ENCODE results near the gene JAM2. TPM values are rescaled to one million over a fixed set of nuclear protein-coding genes. Genes with fewer than 3 reads are reported as not detected.

Gene JAM2
- total and polyA plus RNA-seq, 8 donors, result 1.2 to 32.1 (median 4.6) TPM; not detected in 1

- Histone ChIP-seq H3K36me3 (no peaks in the 10 kb centered on the region), H3K27me3 (no peaks in the 10 kb centered on the region), H3K4me3 (no peak overlapping the region), H3K27ac (no peak overlapping the region), H3K9me3 (no peaks in the 10 kb centered on the region), H3K4me1 (no peaks in the 10 kb centered on the region)
- intact Hi-C loops (cut with DNase I; ENCODE audit: low total_unique reads), result no loop called here
- 67 to 78% (median 74%) methylated on average over 4 of the region's 4 CpGs for WGBS, 5 donors
- no peak for TF ChIP-seq EP300 (IDR thresholded peaks at IDR 0.05)
- TF ChIP-seq, protein P1, sequence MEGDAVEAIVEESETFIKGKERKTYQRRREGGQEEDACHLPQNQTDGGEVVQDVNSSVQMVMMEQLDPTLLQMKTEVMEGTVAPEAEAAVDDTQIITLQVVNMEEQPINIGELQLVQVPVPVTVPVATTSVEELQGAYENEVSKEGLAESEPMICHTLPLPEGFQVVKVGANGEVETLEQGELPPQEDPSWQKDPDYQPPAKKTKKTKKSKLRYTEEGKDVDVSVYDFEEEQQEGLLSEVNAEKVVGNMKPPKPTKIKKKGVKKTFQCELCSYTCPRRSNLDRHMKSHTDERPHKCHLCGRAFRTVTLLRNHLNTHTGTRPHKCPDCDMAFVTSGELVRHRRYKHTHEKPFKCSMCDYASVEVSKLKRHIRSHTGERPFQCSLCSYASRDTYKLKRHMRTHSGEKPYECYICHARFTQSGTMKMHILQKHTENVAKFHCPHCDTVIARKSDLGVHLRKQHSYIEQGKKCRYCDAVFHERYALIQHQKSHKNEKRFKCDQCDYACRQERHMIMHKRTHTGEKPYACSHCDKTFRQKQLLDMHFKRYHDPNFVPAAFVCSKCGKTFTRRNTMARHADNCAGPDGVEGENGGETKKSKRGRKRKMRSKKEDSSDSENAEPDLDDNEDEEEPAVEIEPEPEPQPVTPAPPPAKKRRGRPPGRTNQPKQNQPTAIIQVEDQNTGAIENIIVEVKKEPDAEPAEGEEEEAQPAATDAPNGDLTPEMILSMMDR (IDR thresholded peaks at IDR 0.05), result no peak
- TF ChIP-seq POLR2A (IDR thresholded peaks at IDR 0.05), result no peak
- no peak for TF ChIP-seq POLR2AphosphoS5 (IDR thresholded peaks at IDR 0.05)
- no peak for DNase-seq
These were observed 25.5 kb downstream of the JAM2 start for GRCh38 chr21:25664491-25664931.

GRCh38 chr21:25670726-25671125 lies 31.7 kb downstream of the JAM2 start:
- Histone ChIP-seq H3K36me3 (no peaks in the 10 kb centered on the region), H3K9me3 (peaks cover 0 to 6% (median 0%) of the 10 kb centered on the region in 4 donors), H3K27ac (peak overlapping the region in 1 of 5 donors; percentile 29), H3K4me3 (no peak overlapping the region), H3K4me1 (peaks cover 0 to 8% (median 0%) of the 10 kb centered on the region in 4 donors), H3K27me3 (no peaks in the 10 kb centered on the region)
- DNase-seq, result peak in 1 of 2 donors; percentile 41
- intact Hi-C loops (cut with DNase I; ENCODE audit: low total_unique reads), result no loop called here
- TF ChIP-seq POLR2A (IDR thresholded peaks at IDR 0.05), result no peak
- TF ChIP-seq, protein P1 (IDR thresholded peaks at IDR 0.05), result no peak
- no peak for TF ChIP-seq EP300 (IDR thresholded peaks at IDR 0.05)
- TF ChIP-seq POLR2AphosphoS5 (IDR thresholded peaks at IDR 0.05), result no peak

DNA sequence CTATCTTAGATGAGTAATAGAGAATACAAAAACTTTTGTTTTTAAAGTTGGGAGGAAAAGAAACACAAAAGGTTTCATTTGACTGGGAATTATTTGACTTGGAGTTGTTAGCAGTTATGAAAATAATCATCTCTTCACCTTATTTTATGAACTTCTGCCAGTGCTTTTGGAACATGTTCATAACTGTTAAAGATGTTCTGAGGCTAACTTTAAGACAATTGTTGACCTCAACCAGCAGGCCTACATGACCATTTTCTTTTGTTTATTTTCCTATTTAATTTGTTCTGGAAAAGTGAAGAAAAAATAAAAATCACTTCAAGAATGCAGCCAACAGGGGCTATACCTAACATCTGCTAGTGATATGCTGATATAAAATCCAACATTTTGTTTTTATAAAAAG lies 37.4 kb downstream of the JAM2 start:
- intact Hi-C loops (cut with DNase I; ENCODE audit: low total_unique reads), result no loop called here
- TF ChIP-seq EP300 (IDR thresholded peaks at IDR 0.05) (no peak), POLR2A (IDR thresholded peaks at IDR 0.05) (no peak), POLR2AphosphoS5 (IDR thresholded peaks at IDR 0.05) (no peak)
- TF ChIP-seq, protein P1 (IDR thresholded peaks at IDR 0.05), result no peak
- H3K27ac ChIP-seq, result no peak overlapping the region

GRCh38 chr21:25682382-25682781 lies 43.3 kb downstream of the JAM2 start:
- H3K9me3 ChIP-seq, result no peaks in the 10 kb centered on the region
- no peak overlapping the region for H3K4me3 ChIP-seq
- intact Hi-C loops (cut with DNase I; ENCODE audit: low total_unique reads), result no loop called here
- H3K27ac ChIP-seq, result no peak overlapping the region
- H3K4me1 ChIP-seq, result peaks cover 0 to 6% (median 0%) of the 10 kb centered on the region in 4 donors
- TF ChIP-seq POLR2A (IDR thresholded peaks at IDR 0.05), result no peak
- TF ChIP-seq, protein P1 (IDR thresholded peaks at IDR 0.05), result no peak
- no peak for TF ChIP-seq POLR2AphosphoS5 (IDR thresholded peaks at IDR 0.05)
- TF ChIP-seq EP300 (IDR thresholded peaks at IDR 0.05), result no peak
- 48 to 59% (median 57%) methylated on average over 9 of the region's 9 CpGs for WGBS, 5 donors
- no peaks in the 10 kb centered on the region for H3K36me3 ChIP-seq
- no peak for DNase-seq
- no peaks in the 10 kb centered on the region for H3K27me3 ChIP-seq

More for the DNA sequence above, 37.4 kb downstream of the JAM2 start:
- H3K4me1 ChIP-seq, result no peaks in the 10 kb centered on the region
- H3K4me3 ChIP-seq, result no peak overlapping the region
- H3K27me3 ChIP-seq, result no peaks in the 10 kb centered on the region
- no peaks in the 10 kb centered on the region for H3K36me3 ChIP-seq
- peaks cover 0 to 6% (median 0%) of the 10 kb centered on the region in 4 donors for H3K9me3 ChIP-seq
- DNase-seq, result no peak
